SK-N-MC (cell line): ENCODE measurements around the gene B3GNT7.

Source experiments
- EZH2 ChIP-seq: fragments of 200-600 bp; sonication (generic); IDR thresholded peaks from one replicate; pipeline ENCODE4 v1.6.1; 2017; ENCODE audit warnings: antibody characterized with exemption
- FOXP2 ChIP-seq: optimal IDR thresholded peaks from 2 replicates; pipeline ENCODE3; 2011; ENCODE audit warnings: mild to moderate bottlenecking, moderate library complexity; ENCODE audit not compliant: insufficient read depth; ENCODE audit errors: extremely low read length, control extremely low read depth
- POLR2AphosphoS5 ChIP-seq: IDR thresholded peaks from 2 replicates; pipeline ENCODE4 v1.6.1; 2012; ENCODE audit warnings: mild to moderate bottlenecking, low read depth, low read length, borderline replicate concordance

- TF ChIP-seq FOXP2 = no peak
- TF ChIP-seq EZH2 = no peak
- no peak for TF ChIP-seq POLR2AphosphoS5
These were observed 39.1 kb upstream of the B3GNT7 start for GRCh38 chr2:231356466-231356844.
